ENCODE measurements around the gene AFF2.

Gene AFF2

DNA sequence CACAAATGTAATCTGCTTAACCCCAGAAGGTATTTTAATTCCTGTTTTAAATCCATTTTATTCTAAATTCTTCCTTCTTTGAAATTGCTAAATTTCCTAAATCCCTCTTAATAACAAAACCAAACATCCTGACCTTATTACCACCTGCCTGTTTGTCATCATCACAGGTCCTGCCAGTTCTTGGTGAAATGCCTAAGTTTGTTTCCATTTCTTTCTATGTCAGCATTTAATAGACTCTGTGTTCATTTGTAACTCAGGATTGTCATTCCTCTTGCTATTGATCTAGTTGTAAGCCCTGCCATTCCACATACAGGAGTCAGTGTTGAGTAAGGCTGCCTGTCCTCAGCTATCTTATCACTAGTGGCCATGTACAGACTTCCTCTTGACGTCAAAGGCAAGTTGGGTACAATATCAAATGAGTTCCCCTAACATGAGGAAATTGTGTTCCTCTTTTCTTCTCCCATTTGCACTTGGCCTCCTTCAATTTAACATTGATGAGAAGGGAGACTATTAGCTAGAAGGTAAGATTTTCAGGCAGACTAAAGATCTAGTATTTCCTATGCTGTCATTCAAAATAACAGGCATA, 440.1 kb downstream of the AFF2 start:
- DNase-seq, result no peak

DNA sequence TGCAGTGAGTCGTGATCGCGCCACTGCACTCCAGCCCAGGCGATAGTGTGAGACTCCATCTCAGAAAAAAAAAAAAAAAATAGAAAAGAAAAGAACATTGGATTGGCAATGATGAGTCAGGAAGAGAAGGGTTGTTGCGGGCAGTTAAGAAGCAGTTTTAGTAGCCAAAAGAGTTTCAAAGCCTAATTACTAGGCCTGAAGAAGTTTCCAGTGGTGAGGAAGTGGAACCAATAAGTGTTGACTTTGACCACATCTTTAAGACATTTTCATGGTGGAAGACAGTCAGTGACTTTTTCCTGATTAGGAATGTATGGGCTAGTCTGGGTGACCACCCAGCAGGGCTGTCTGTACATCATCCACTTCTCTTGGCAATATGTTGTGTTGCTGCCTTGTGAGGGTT, 442.3 kb downstream of the AFF2 start:
- no peak for DNase-seq

DNA sequence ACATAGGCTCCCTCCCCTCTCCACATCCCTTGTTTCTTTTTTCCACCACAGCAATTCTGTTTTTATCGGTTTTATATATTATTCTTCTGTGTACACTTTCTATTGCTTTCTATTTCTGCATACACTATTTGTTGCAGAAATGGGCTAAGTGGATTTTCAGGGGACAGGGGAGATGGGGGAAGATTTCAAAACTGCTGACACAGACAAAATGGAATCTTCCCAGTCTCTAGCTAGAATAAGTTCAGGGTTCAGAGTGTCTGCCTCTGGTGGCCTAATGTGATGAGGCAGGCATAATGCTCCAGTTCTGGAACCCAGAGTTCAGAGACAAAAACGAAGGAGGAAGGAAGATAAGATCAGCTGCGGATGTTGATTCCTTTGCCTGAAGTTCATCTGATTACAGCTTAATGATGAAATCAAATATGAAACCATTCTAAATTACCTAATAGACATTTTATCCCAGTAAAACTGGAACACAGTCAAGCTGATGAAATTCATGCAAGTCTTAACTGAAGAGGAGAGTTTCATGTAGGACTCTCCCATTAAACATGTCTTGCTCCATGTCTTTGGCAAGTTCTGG, 447.1 kb downstream of the AFF2 start:
- no peak for DNase-seq

DNA sequence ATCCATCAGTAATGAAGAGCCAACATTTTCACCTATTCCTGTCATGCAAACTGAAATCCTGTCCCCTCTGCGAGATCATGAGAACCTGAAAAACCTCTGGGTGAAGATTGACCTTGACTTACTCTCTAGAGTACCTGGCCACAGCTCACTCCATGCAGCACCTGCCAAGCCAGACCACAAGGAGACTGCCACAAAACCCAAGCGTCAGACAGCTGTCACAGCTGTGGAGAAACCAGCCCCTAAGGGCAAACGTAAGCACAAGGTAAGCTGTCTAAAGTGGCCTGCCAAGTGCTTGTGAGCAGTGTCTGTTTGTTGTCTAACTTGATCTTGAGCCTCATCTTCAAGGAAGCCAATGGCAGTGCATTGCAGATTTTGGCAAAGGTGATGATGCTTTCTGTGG, 455.9 kb downstream of the AFF2 start:
- DNase-seq, result no peak

DNA sequence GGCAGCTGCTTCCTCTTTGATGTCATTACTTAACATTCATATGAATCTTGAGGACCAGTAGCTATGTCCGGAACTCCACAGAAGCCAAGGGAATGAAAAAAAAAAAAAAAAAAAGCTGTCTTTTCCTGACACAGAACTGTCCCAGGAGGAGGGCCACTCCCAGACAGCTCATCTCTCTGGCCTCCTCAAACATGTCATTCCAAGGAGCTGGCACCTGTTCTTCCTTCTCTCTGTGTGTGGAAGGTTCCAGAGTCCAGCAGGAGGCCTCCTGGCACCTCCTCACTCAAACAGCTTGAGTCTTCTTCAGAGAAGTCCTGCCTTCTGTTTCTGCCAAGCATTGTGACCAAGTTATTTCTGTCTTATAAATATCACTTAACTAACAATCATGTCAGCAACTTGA, 458.5 kb downstream of the AFF2 start:
- no peak for DNase-seq

DNA sequence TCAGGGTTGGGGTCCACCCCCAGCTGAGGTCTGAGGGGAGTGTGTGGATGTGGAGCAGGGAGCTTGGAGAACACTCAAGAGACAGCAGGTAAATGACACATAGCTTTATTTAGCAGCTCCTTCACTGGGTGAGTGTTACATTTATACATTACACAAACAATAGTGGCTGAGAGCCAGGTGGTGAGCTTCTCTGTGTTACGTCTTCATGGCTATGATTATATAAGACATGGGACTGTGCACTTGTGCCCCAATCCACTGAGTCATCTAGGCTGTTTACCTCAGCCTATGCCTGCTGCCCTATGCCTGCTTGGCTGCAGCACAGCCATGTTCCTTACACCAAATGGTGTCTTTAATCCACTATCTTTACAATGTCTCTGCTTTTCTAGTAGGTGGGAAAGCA, 459.6 kb downstream of the AFF2 start:
- no peak for DNase-seq

DNA sequence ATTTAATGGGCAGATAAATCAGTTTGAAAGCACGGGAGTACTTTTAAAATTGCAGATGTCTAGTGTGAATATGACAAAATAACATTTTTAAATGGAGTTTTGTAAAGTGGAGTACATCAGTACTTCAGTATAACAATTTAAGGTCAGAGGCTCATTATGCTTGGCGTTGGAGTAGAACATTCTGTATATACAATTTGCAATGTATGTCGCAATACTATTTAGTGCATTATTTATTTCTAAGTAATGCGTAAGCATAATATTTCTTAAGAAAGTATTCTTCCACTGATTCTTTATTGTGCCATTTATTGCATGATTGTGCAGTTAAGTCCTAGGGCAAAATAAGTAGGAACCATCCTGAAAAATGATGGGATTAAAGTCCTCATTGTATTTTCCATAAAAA, 461.6 kb downstream of the AFF2 start:
- no peak for DNase-seq

DNA sequence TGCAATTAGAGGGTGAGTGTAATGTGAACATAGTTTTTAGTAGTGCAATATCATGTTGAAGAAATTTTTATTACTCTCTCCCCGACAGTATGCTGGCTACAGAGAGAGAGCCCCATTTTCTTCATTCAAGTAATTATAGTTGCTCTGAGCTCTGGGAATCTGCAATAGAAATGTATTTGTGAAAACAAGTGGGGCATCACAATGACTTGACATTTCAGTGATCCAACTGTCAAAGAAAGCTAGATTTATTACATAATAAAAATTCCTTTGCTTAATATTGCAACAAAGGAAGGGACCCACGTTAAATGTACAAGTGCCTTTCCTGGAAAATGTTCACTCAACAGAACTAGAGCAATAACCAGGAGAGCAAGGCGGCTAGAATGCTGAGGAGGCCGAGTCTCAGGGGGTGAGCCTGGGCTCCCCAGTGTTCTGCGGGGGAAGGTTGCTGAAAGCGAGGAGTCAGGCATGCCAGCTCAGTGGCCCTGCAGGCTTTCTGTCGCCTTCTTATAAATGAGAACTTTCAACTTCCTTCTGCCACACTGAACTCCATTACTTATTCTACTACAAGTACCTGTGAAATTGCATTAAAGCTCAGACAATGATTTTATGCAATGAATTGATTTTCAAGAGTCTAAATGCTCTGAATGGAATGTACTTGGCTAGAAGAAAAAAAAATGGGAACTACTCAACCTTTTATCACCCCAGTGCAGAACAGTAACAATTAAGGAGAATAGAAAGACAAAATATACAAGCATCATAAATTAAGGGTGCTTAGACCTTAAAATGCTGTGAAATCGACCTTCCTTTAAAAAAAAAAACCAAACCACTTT, 476.4 kb downstream of the AFF2 start:
- DNase-seq, result no peak

DNA sequence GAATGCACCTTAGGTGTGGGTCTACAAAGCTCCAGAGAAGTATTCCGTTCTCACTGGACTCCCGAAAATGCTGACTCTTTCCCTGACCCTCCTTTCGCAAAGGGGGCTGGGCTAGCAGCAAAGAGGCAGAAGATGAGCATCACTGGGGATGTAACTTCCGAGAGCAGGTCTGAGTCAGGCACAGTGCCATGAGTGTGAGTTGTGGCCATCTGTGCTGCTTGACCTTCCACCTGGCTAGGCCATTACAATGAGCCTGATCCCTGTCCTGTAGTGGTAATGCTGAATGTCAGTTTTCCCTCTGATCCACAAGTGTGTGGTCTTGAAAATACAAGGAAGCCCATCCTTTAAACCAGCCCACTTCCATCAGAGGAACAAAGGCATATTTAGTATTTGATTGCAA, 479.4 kb downstream of the AFF2 start:
- DNase-seq, result no peak

DNA sequence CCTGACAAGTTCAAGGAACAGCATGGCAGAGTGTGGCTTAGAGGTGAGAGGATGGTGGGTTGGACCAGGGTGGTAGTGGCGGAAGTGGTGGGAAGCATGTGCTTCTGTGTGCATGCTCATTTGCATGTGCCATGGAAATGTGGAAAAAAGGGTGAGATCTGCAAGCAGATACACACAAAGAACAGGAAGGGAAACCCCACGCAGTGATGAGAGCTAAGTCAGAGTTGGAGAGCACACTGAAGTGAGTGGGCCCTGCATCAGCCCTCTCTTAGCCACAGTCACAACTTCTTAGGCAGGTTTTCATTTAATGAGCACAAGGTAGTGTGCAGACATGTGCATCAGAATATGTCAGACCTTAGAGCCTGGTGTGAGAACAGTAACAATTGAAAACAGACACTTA, 483.8 kb downstream of the AFF2 start:
- no peak for DNase-seq

DNA sequence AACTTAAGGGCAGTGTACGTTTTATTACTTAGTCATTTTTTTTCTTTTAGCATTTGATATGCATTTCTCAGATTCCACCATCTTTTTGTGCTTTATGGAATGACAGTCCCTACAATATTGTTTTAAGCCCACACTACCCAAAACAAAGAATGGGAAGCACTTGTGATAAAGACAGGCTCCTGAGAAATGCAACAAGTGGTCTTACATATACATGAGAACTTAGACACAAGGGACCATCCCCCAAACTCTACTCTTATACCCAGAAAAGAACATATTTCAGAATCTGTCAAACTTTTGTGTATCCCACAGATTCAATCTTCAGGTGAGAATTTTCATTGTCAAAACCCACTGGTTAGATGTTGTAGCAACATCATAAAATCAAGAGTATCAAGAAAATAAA, 491.1 kb downstream of the AFF2 start:
- DNase-seq, result no peak

DNA sequence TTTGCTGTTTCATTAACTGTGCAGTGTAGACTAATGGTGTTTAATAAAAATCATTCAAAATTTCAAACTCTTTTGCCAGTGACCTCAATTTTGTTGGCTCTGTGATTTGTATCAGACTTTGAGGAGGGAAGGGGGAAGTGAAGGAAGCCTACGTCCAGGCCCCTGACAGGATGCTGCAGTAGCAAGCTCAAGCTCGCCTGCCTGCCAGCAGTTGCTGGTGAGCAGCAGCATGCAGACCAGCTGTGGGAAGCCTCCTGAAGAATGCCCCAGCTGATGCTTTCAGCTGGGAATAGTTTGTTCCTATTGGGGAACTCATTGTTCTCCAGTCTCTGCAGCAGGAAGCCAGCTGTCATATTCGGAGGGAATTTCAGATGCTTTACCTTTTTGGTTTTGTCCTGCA, 495.2 kb downstream of the AFF2 start:
- DNase-seq, result no peak

DNA sequence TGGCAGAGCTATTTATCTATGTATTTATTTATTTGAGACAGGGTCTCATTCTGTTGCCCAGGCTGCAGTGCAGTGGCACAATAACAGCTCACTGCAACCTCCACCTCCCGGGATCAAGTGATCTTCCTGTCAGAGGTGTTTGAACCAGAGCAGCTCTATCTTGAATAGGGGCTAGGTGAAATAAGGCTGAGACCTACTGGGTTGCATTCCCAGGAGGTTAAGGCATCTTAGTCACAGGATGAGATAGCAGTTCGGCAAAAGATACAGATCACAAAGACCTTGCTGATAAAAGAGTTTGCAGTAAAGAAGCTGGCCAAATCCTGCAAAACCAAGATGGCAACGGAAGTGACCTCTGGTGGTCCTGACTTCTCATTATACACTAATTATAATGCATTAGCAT, 501.9 kb downstream of the AFF2 start:
- DNase-seq, result no peak

DNA sequence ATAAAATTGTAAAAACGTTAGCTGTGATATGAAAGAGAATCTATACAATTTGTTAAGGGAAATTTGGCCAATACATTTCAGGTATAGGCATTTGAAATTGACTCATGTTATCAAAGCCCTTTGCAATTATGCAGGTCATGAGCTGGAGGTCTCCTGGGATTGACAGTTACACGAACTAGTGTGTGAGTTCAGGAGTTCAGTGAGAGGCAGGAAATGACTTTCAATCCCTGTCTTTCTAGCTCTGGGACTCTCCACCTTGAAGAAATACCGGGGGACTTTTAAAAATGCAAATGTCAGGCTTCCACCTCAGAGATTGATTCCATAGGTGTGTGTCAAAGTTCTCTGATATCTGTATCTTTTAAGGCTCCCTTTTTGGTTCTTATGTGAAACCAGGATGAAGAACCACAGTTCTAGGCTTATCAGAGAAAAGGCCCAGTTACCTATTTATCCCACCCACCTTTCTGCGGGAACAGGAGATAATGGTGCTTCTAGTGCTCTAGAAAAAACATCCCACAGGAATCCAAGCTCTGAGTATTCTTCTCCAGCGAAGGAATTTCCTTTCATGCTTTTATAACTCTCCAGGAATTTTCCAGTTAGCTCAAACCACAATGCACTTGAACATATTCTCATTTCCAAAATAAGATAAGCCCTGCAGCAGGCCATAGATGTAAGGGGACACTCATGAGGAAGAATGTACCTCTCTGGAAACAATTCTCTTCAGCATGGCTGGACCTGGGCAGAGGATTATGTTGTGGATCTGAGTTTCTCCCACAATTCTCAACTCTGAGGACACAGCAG, 503.6 kb downstream of the AFF2 start:
- DNase-seq, result no peak

DNA sequence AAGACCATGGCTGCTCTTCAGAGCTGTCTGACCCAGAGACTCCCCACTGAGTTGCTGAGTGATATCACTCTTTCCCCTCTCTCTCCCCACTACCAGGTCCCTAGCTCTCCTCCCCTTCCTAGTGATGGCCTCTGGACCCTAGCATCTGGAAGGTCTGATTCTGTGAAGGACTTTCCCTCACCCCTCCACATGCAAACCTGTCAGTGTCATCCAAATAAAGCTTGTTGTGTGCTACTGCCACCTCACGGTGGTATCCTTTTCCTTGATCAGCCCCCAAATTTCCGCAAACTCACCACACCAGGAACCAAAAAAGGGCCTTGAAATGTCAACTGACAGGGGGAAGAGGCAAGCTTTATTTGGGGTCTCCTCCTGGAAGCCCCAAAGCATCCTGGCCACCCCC, 504.5 kb downstream of the AFF2 start:
- DNase-seq, result peak in 1 of 2 experiments; percentile 21

DNA sequence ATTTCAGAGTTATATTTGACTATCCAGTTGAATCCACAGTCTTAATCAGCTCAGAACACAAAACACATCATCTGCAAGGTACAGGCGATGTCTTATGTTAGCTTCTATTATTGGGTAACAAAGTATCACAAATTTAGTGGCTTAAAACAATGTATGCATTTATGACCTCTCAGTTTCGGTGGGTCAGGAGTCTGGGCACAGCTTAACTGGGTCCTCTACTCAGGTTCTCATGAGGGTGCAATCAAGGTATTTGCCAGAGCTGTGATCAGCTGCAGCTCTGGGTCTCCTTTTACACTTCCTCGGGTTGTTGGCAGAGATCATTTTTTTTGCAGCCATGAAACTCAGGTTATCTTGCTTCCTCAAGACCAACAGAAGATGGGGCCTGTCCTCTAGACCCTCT, 505.8 kb downstream of the AFF2 start:
- DNase-seq, result no peak

DNA sequence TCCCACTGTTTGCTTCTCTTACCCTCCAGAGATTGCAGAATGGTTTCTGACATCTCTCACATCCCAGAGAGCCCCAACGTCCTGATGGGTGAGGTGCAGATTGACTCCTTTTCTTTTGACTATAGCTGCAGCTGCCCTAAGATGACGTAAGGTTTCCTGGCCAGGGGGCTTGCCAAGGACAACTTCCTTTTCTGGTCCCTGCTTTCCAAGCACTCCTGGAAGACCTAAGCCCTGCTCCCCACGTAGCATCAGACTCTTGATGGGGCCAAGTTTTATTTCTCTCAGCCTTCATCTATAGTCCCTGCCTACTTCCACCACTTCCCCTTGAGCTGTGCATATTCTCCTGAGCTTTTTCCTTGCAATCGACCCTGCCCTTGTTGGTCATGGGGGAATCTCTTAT, 507.0 kb downstream of the AFF2 start:
- DNase-seq, result no peak

DNA sequence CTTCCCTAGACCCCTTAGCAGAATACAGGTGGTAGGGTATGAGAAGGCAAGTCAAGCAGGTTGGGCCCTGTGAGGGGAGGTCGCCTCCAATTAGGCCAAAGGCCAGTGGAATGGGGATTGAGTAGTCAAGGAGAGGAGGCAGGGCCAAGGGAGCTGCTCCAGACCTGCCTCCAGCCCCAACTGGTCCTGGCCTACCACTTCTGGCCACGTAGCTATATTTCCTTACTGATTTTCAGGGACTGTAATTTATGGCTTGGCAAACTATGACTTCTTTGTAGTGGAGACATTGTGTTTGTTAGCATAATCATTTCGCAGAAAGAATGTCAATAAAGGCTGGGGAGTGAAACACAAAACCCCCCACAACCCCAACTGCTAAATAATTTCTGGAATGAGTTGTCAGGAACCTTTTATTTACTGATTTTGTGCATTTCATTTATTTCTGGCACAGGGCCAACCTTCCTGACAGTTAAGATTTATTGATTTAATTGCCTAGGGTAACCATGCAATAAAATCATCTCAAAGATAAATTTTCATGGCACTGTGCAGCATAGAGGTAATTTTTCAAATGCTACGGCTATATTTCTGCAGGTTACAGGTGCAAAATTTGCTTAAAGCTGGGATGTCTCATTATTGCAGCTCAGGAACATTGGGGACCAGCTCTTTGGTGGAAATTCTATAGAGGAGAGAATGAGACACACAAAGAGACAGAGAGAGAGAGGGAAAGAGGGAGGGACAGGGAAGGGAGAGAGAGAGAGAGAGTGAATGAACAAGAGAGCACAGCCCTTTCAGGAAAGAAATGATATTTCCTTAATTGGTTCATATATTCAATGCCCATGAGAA, 509.8 kb downstream of the AFF2 start:
- no peak for DNase-seq

DNA sequence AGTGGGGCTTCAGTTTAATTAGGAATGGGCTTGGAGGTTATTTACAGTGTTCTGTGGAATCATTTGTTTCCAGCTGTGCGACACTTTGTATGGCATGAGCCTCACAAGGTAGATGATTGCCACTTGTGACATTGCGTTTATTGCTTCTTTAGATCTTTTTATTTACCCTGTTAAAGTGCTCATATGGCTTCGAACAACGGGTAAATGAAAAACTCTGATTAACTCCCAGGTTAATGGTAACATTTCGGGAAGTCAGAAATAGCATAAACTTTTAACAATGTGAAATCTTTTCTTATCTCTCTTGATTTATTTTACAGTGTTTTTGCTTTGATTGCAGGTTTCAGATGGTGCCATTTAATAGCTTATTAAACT, 510.4 kb downstream of the AFF2 start:
- DNase-seq, result no peak

DNA sequence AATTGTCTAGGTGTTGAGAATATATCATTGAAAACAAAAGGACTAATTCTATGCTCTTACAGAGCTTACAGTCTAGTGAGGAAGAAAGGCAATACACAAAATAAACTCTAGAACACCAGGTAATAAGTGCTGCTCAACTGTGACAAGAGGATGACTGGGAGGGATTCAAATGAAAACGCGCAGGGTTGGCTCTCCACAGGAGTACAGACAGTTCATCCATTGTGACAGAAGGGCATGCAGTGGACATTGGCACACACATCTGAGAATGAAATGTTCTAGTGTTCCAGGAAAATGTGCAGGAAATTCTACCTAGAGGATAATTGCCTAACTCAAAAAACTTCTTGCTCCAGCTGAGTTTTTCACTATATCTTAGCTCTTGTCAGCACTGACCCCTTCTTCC, 512.7 kb downstream of the AFF2 start:
- no peak for DNase-seq

DNA sequence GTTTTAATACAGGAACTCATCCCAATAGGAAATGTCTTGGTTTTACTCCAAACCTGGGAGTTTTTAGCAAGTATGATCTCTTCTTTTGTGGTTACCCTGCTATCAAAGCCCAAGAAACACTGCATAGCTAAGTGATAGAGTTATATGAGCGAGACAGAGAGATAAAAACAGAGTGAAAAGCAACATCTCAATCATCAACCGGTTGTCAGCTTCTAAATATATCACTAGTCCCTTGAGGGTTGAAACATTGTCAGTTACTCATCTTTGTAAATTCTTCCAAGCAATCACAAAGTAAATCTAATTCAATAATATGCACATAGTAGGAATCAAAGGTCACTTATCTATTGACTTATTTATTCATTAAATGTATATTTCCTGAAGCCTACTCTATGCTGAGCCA, 520.7 kb downstream of the AFF2 start:
- no peak for DNase-seq

DNA sequence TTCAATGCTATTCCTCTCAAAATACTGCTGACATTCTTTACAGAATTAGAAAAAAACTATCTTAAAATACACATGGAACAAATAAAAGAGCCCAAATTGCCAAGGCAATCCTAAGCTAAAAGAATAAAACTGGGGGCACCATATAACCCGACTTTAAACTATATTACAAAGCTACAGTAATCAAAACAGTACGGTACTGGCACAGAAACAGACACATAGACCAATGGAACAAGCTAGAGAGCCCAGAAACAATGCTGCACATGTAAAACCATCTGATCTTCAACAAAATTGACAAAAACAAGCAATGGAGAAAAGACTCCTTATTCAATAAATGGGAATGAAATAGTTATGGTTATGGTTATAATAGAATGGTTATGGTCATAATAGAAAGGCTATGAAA, 522.1 kb downstream of the AFF2 start:
- no peak for DNase-seq

DNA sequence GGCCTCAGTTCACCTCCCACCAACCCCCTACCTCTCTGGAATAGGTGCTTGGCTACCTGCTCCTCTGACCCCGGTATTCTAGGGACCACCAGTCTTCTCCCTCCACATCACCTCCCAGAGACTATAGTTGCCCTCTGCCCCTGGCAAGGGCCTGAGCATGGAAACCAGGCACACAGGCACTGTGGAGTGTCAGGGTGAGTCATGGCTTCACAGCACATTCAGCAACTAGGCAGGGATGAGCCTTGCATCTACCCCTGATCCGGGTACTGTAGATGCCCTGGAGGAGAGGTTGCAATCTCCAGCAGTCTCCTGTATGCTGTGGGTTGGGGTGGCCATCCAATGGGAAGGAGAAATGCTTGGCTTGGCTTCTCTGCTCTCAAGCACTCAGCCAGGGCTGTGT, 532.0 kb downstream of the AFF2 start:
- DNase-seq, result no peak

All from NCI-H524 (cell line).